SK-N-SH (cell line): ENCODE measurements around the gene SLAMF9.
"Not testable (repeated sequence)": the region's sequence is repeated elsewhere in the genome, so short reads cannot be mapped to it uniquely, and the experiment has no call there.

Experiments used
- CTCF ChIP-seq: fragments of 200-600 bp; sonication (generic); IDR thresholded peaks from 2 replicates; pipeline ENCODE4 v1.6.1; 2017; ENCODE audit warnings: antibody characterized with exemption, mild to moderate bottlenecking, moderate library complexity
- EP300 ChIP-seq, 2 experiments: IDR thresholded peaks; 2 replicates each; pipeline versions ENCODE4 v1.4.0 to v1.6.1; 2012; ENCODE audit warnings: borderline replicate concordance in 1 of 2, low read depth in 1 of 2, low read length in 1 of 2
- FOSL2 ChIP-seq: IDR thresholded peaks from 2 replicates; pipeline ENCODE4 v1.4.0; 2012; ENCODE audit warnings: low read depth, mild to moderate bottlenecking, moderate library complexity, borderline replicate concordance
- POLR2AphosphoS5 ChIP-seq: IDR thresholded peaks from 2 replicates; pipeline ENCODE4 v1.6.1; 2012; ENCODE audit warnings: low read depth, low read length
- RCOR1 ChIP-seq: fragments of 150-350 bp; IDR thresholded peaks from 2 replicates; pipeline ENCODE4 v1.6.1; 2017; ENCODE audit warnings: antibody characterized with exemption, low read length
- TEAD4 ChIP-seq: IDR thresholded peaks from 2 replicates; pipeline ENCODE4 v1.4.0; 2012; ENCODE audit warnings: mild to moderate bottlenecking, borderline replicate concordance; ENCODE audit not compliant: insufficient read depth
- USF2 ChIP-seq: fragments of 150-350 bp; IDR thresholded peaks from 2 replicates; pipeline ENCODE4 v1.6.1; 2017; ENCODE audit warnings: antibody characterized with exemption, low read length, low read depth, borderline replicate concordance
- TF ChIP-seq, protein P1 (sequence below): IDR thresholded peaks from 2 replicates; pipeline ENCODE4 v1.4.0; 2012; ENCODE audit warnings: low read depth, borderline replicate concordance
- TF ChIP-seq, protein P2 (sequence below): IDR thresholded peaks from 2 replicates; pipeline ENCODE4 v1.6.1; 2012; ENCODE audit warnings: mild to moderate bottlenecking, low read depth, low read length, moderate library complexity

GRCh38 chr1:159904036-159904435, 50.0 kb downstream of the SLAMF9 start:
- not testable (repeated sequence) for TF ChIP-seq CTCF; USF2; RCOR1; FOSL2; POLR2AphosphoS5; EP300 (IDR thresholded peaks at IDR 0.05; ENCODE audit: borderline replicate concordance in 1 of 2, low read depth in 1 of 2, low read length in 1 of 2); TEAD4
- TF ChIP-seq, protein P1, sequence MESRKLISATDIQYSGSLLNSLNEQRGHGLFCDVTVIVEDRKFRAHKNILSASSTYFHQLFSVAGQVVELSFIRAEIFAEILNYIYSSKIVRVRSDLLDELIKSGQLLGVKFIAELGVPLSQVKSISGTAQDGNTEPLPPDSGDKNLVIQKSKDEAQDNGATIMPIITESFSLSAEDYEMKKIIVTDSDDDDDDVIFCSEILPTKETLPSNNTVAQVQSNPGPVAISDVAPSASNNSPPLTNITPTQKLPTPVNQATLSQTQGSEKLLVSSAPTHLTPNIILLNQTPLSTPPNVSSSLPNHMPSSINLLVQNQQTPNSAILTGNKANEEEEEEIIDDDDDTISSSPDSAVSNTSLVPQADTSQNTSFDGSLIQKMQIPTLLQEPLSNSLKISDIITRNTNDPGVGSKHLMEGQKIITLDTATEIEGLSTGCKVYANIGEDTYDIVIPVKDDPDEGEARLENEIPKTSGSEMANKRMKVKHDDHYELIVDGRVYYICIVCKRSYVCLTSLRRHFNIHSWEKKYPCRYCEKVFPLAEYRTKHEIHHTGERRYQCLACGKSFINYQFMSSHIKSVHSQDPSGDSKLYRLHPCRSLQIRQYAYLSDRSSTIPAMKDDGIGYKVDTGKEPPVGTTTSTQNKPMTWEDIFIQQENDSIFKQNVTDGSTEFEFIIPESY = not testable (repeated sequence)
- TF ChIP-seq, protein P2, sequence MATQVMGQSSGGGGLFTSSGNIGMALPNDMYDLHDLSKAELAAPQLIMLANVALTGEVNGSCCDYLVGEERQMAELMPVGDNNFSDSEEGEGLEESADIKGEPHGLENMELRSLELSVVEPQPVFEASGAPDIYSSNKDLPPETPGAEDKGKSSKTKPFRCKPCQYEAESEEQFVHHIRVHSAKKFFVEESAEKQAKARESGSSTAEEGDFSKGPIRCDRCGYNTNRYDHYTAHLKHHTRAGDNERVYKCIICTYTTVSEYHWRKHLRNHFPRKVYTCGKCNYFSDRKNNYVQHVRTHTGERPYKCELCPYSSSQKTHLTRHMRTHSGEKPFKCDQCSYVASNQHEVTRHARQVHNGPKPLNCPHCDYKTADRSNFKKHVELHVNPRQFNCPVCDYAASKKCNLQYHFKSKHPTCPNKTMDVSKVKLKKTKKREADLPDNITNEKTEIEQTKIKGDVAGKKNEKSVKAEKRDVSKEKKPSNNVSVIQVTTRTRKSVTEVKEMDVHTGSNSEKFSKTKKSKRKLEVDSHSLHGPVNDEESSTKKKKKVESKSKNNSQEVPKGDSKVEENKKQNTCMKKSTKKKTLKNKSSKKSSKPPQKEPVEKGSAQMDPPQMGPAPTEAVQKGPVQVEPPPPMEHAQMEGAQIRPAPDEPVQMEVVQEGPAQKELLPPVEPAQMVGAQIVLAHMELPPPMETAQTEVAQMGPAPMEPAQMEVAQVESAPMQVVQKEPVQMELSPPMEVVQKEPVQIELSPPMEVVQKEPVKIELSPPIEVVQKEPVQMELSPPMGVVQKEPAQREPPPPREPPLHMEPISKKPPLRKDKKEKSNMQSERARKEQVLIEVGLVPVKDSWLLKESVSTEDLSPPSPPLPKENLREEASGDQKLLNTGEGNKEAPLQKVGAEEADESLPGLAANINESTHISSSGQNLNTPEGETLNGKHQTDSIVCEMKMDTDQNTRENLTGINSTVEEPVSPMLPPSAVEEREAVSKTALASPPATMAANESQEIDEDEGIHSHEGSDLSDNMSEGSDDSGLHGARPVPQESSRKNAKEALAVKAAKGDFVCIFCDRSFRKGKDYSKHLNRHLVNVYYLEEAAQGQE = not testable (repeated sequence)
